Measurements from ENCODE around the gene PPP1R12A.

The PPP1R12A gene

GRCh38 chr12:79926951-79927350, 7.9 kb downstream of the PPP1R12A start:
- no peak for TF ChIP-seq CTCF (IDR thresholded peaks at IDR 0.05; ENCODE audit: low read depth, low read length)
- TF ChIP-seq EZH2phosphoT487 (IDR thresholded peaks at IDR 0.05; ENCODE audit: low read depth), result no peak
- Histone ChIP-seq H3K4me1 (ENCODE audit: low read length) (peaks cover 10% of the 10 kb centered on the region), H3K79me2 (ENCODE audit: low read length) (peaks cover 99% of the 10 kb centered on the region), H3K4me3 (ENCODE audit: low read length) (no peak overlapping the region), H3K9me3 (ENCODE audit: insufficient read depth, low read length) (no peaks in the 10 kb centered on the region), H3K9ac (ENCODE audit: low read length) (no peak overlapping the region), H4K20me1 (ENCODE audit: insufficient read depth, low read length) (peaks cover 78% of the 10 kb centered on the region), H3K36me3 (replicated peaks; ENCODE audit: low read depth, low read length) (no peaks in the 10 kb centered on the region), H3K4me2 (ENCODE audit: low read length) (no peak overlapping the region), H2AFZ (ENCODE audit: low read depth, low read length) (no peak overlapping the region), H3K27me3 (ENCODE audit: low read depth, low read length) (no peaks in the 10 kb centered on the region), H3K27ac (ENCODE audit: low read length) (no peak overlapping the region)

DNA sequence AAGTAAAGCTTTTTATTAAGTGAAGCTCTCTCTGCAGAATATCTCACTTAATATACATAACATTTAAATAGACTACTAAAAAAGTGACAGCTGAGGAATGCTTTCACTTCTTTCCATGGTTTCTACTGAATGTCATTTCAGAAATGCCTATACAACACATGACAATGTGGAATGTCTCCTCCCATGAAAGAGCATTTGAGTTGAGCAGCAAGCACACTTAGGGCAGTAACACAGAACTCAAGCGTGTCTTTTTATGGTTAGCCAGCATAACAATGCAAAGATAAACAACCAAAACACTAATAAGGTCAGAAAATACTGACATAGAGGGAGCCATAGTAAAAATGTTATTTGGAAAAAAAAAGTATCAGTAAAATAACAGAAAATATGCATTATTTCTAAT, 9.4 kb downstream of the PPP1R12A start:
- Histone ChIP-seq H2AFZ (ENCODE audit: low read depth, low read length) (no peak overlapping the region), H3K4me3 (ENCODE audit: low read length) (no peak overlapping the region), H4K20me1 (ENCODE audit: insufficient read depth, low read length) (peaks cover 85% of the 10 kb centered on the region), H3K4me2 (ENCODE audit: low read length) (no peak overlapping the region), H3K27me3 (ENCODE audit: low read depth, low read length) (no peaks in the 10 kb centered on the region), H3K4me1 (ENCODE audit: low read length) (peaks cover 20% of the 10 kb centered on the region), H3K36me3 (replicated peaks; ENCODE audit: low read depth, low read length) (peaks cover 2% of the 10 kb centered on the region), H3K27ac (ENCODE audit: low read length) (no peak overlapping the region), H3K9me3 (ENCODE audit: insufficient read depth, low read length) (no peaks in the 10 kb centered on the region), H3K79me2 (ENCODE audit: low read length) (peaks cover 99% of the 10 kb centered on the region), H3K9ac (ENCODE audit: low read length) (no peak overlapping the region)
- TF ChIP-seq CTCF (IDR thresholded peaks at IDR 0.05; ENCODE audit: low read depth, low read length) (no peak), EZH2phosphoT487 (IDR thresholded peaks at IDR 0.05; ENCODE audit: low read depth) (no peak)

GRCh38 chr12:79921786-79922185, 13.1 kb downstream of the PPP1R12A start:
- no peaks in the 10 kb centered on the region for H3K9me3 ChIP-seq (ENCODE audit: insufficient read depth, low read length)
- H3K27ac ChIP-seq (ENCODE audit: low read length), result no peak overlapping the region
- no peaks in the 10 kb centered on the region for H3K27me3 ChIP-seq (ENCODE audit: low read depth, low read length)
- H3K4me1 ChIP-seq (ENCODE audit: low read length), result peaks cover 12% of the 10 kb centered on the region
- H3K79me2 ChIP-seq (ENCODE audit: low read length), result peaks cover 96% of the 10 kb centered on the region
- no peak overlapping the region for H2AFZ ChIP-seq (ENCODE audit: low read depth, low read length)
- H3K9ac ChIP-seq (ENCODE audit: low read length), result no peak overlapping the region
- no peak overlapping the region for H3K4me2 ChIP-seq (ENCODE audit: low read length)
- peaks cover 84% of the 10 kb centered on the region for H4K20me1 ChIP-seq (ENCODE audit: insufficient read depth, low read length)
- peaks cover 2% of the 10 kb centered on the region for H3K36me3 ChIP-seq (replicated peaks; ENCODE audit: low read depth, low read length)
- H3K4me3 ChIP-seq (ENCODE audit: low read length), result no peak overlapping the region
- TF ChIP-seq EZH2phosphoT487 (IDR thresholded peaks at IDR 0.05; ENCODE audit: low read depth), result no peak
- TF ChIP-seq CTCF (IDR thresholded peaks at IDR 0.05; ENCODE audit: low read depth, low read length), result no peak

- Histone ChIP-seq H3K36me3 (replicated peaks; ENCODE audit: low read depth, low read length) (peaks cover 2% of the 10 kb centered on the region), H4K20me1 (ENCODE audit: insufficient read depth, low read length) (peaks cover 85% of the 10 kb centered on the region), H3K9me3 (ENCODE audit: insufficient read depth, low read length) (no peaks in the 10 kb centered on the region), H3K27ac (ENCODE audit: low read length) (no peak overlapping the region), H3K27me3 (ENCODE audit: low read depth, low read length) (no peaks in the 10 kb centered on the region), H3K4me2 (ENCODE audit: low read length) (peak overlapping the region; percentile 3; the same call in 1 of the 2 replicates), H3K9ac (ENCODE audit: low read length) (no peak overlapping the region), H3K79me2 (ENCODE audit: low read length) (peaks cover 96% of the 10 kb centered on the region), H3K4me3 (ENCODE audit: low read length) (no peak overlapping the region), H3K4me1 (ENCODE audit: low read length) (peaks cover 12% of the 10 kb centered on the region), H2AFZ (ENCODE audit: low read depth, low read length) (no peak overlapping the region)
- no peak for TF ChIP-seq EZH2phosphoT487 (IDR thresholded peaks at IDR 0.05; ENCODE audit: low read depth)
- TF ChIP-seq CTCF (IDR thresholded peaks at IDR 0.05; ENCODE audit: low read depth, low read length), result no peak
These were observed 14.3 kb downstream of the PPP1R12A start for GRCh38 chr12:79920421-79921238.
